Ishikawa (cell line): ENCODE data around the gene RASA1.

ENCODE experiments used
- CEBPB ChIP-seq: IDR thresholded peaks from 2 replicates; pipeline ENCODE4 v1.6.1; 2012
- CREB1 ChIP-seq: IDR thresholded peaks from 2 replicates; pipeline ENCODE4 v1.6.1; 2012; ENCODE audit warnings: low read depth
- EGR1 ChIP-seq: IDR thresholded peaks from 2 replicates; pipeline ENCODE4 v1.6.1; 2012
- EP300 ChIP-seq: IDR thresholded peaks from 2 replicates; pipeline ENCODE4 v1.6.1; 2012; ENCODE audit warnings: borderline replicate concordance
- FOXM1 ChIP-seq: IDR thresholded peaks from 2 replicates; pipeline ENCODE4 v1.6.1; 2012; ENCODE audit warnings: low read depth, borderline replicate concordance
- MAX ChIP-seq: IDR thresholded peaks from 2 replicates; pipeline ENCODE4 v1.6.1; 2012
- RAD21 ChIP-seq: IDR thresholded peaks from 2 replicates; pipeline ENCODE4 v1.6.1; 2012; ENCODE audit warnings: low read depth
- REST ChIP-seq: IDR thresholded peaks from 2 replicates; pipeline ENCODE4 v1.6.1; 2012; ENCODE audit warnings: low read depth, mild to moderate bottlenecking
- TAF1 ChIP-seq: IDR thresholded peaks from 2 replicates; pipeline ENCODE4 v1.6.1; 2012; ENCODE audit warnings: low read depth, mild to moderate bottlenecking
- TCF12 ChIP-seq: IDR thresholded peaks from 2 replicates; pipeline ENCODE4 v1.6.1; 2012; ENCODE audit warnings: low read depth
- TEAD4 ChIP-seq: IDR thresholded peaks from 2 replicates; pipeline ENCODE4 v1.6.1; 2012
- USF1 ChIP-seq: IDR thresholded peaks from 2 replicates; pipeline ENCODE4 v1.6.1; 2012
- YY1 ChIP-seq: IDR thresholded peaks from 2 replicates; pipeline ENCODE4 v1.6.1; 2012; ENCODE audit warnings: low read depth
- ZBTB7A ChIP-seq: IDR thresholded peaks from 2 replicates; pipeline ENCODE4 v1.6.1; 2012; ENCODE audit warnings: low read depth

GRCh38 chr5:87403409-87403808 is 135.7 kb downstream of the RASA1 start:
- TF ChIP-seq TEAD4: no peak
- no peak for TF ChIP-seq EGR1
- no peak for TF ChIP-seq ZBTB7A
- no peak for TF ChIP-seq TCF12
- no peak for TF ChIP-seq CREB1
- no peak for TF ChIP-seq TAF1
- no peak for TF ChIP-seq REST
- TF ChIP-seq EP300: no peak
- TF ChIP-seq MAX: no peak
- no peak for TF ChIP-seq YY1
- TF ChIP-seq FOXM1: no peak
- no peak for TF ChIP-seq RAD21
- TF ChIP-seq CEBPB: no peak
- TF ChIP-seq USF1: no peak
